Mammary epithelial cell (primary cell): ENCODE results near the gene FUS.
"Not testable (repeated sequence)": the region's sequence is repeated elsewhere in the genome, so short reads cannot be mapped to it uniquely, and the experiment has no call there.

ENCODE experiments used
- CTCF ChIP-seq, 2 donors: IDR thresholded peaks in 1 of 2; conservative IDR thresholded peaks in 1 of 2; 2 replicates each; pipeline ENCODE4 v1.5.1; 2011 to 2012; ENCODE audit warnings: inconsistent platforms in 2 of 2, low read length in 2 of 2, mild to moderate bottlenecking in 2 of 2, control low read depth in 1 of 2, low read depth in 1 of 2; ENCODE audit not compliant: insufficient read depth in 1 of 2; ENCODE audit errors: extremely low read depth in 1 of 2
- EZH2 ChIP-seq: IDR thresholded peaks from 2 replicates; pipeline ENCODE4 v1.6.1; 2012; ENCODE audit warnings: low read length, inconsistent platforms, borderline replicate concordance

- TF ChIP-seq CTCF (conservative IDR thresholded peaks at IDR 0.05 in 1 of 2, IDR thresholded peaks at IDR 0.05 in 1 of 2; ENCODE audit: extremely low read depth in 1 of 2, insufficient read depth in 1 of 2, low read depth in 1 of 2, low read length in 2 of 2); EZH2: not testable (repeated sequence)
Measured at GRCh38 chr16:31200111-31200510, 20.2 kb downstream of the FUS start.
